DOHH2 (cell line): ENCODE results near the gene OLIG3.

Experiments used
- H3F3A ChIP-seq: fragments of 200-600 bp; sonication (generic), shearing (Covaris generic); 2 replicates; pipeline ENCODE4 v1.6.0; 2016; ENCODE audit warnings: antibody characterized with exemption, mild to moderate bottlenecking; ENCODE audit not compliant: control insufficient read depth, insufficient read depth
- H3K27ac ChIP-seq: fragments of 200-600 bp; sonication (generic); 2 replicates; pipeline ENCODE4 v1.5.1; 2014; ENCODE audit warnings: low read depth, mild to moderate bottlenecking, low read length, moderate library complexity
- H3K27me3 ChIP-seq: fragments of 200-600 bp; sonication (generic); 2 replicates; pipeline ENCODE4 v1.6.1; 2014; ENCODE audit warnings: mild to moderate bottlenecking, low read length, mixed read lengths; ENCODE audit not compliant: control insufficient read depth
- H3K36me3 ChIP-seq: fragments of 200-600 bp; sonication (generic); 2 replicates; pipeline ENCODE4 v1.6.1; 2014; ENCODE audit warnings: mild to moderate bottlenecking, low read length, moderate library complexity, mixed read lengths; ENCODE audit not compliant: control insufficient read depth
- H3K4me1 ChIP-seq: fragments of 200-600 bp; sonication (generic); 2 replicates; pipeline ENCODE4 v1.6.1; 2014; ENCODE audit warnings: mild to moderate bottlenecking, low read length, mixed read lengths; ENCODE audit not compliant: control insufficient read depth
- H3K4me2 ChIP-seq: fragments of 200-600 bp; sonication (generic); 2 replicates; pipeline ENCODE4 v1.6.0; 2014; ENCODE audit warnings: mild to moderate bottlenecking, low read length, moderate library complexity
- H3K4me3 ChIP-seq: fragments of 200-600 bp; sonication (generic); 2 replicates; pipeline ENCODE4 v1.5.1; 2014; ENCODE audit warnings: mild to moderate bottlenecking, low read length, mixed read lengths
- H3K79me2 ChIP-seq: fragments of 200-600 bp; sonication (generic); 2 replicates; pipeline ENCODE4 v1.6.1; 2014; ENCODE audit warnings: mild to moderate bottlenecking, low read length, mixed read lengths; ENCODE audit not compliant: control insufficient read depth
- H3K9me2 ChIP-seq: fragments of 200-600 bp; sonication (generic); replicated peaks from 2 replicates; pipeline ENCODE4 v1.6.1; 2014; ENCODE audit warnings: mild to moderate bottlenecking, low read length, mixed read lengths; ENCODE audit not compliant: control insufficient read depth
- H3K9me3 ChIP-seq: fragments of 200-600 bp; sonication (generic); 2 replicates; pipeline ENCODE4 v1.6.1; 2014; ENCODE audit warnings: antibody characterized with exemption, low read length, mixed read lengths; ENCODE audit not compliant: control insufficient read depth, insufficient read depth
- H4K20me1 ChIP-seq: fragments of 200-600 bp; sonication (generic); 2 replicates; pipeline ENCODE4 v1.6.0; 2014; ENCODE audit warnings: low read depth, mild to moderate bottlenecking, antibody characterized with exemption, low read length, moderate library complexity; ENCODE audit not compliant: control insufficient read depth, insufficient read depth
- CTCF ChIP-seq: fragments of 200-600 bp; sonication (generic); IDR thresholded peaks from one replicate; pipeline ENCODE4 v1.5.1; 2014; ENCODE audit warnings: antibody characterized with exemption, mild to moderate bottlenecking, low read depth, low read length; ENCODE audit not compliant: poor library complexity, severe bottlenecking
- EZH2phosphoT487 ChIP-seq: fragments of 200-600 bp; sonication (generic); IDR thresholded peaks from 2 replicates; pipeline ENCODE4 v1.6.1; 2017; ENCODE audit warnings: borderline replicate concordance, mild to moderate bottlenecking, antibody characterized with exemption, low read length, moderate library complexity, mixed read lengths

OLIG3 gene

DNA sequence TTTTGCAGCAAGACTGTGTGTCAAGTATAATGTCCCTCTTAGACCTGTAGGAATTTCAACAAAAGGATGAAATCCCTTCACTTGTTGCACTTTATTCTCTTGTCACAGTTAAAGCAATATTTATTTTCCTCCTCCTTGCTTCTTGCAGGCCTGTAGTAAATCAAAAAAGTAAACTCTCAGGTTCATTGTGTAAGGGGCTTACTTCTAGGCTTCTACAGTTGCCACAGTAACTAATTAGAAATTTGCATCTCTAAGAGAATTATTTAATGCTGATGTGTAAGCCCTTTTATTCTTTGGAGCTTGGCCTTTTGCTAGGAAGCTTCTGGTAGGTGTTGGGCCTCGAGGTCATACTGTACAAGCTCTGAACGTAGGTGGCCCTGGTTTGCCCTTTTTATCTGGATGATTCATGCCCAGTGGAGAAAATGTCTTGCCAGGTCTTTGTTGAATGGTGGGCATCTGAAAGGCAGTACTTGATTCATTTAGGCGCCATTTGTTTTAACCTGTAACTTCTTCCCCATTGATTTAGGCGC lies 47.4 kb upstream of the OLIG3 start:
- H3F3A ChIP-seq = no peaks in the 10 kb centered on the region
- no peak overlapping the region for H3K4me2 ChIP-seq
- no peaks in the 10 kb centered on the region for H3K36me3 ChIP-seq
- H3K9me3 ChIP-seq = no peaks in the 10 kb centered on the region
- no peaks in the 10 kb centered on the region for H3K79me2 ChIP-seq
- H3K4me3 ChIP-seq = no peak overlapping the region
- TF ChIP-seq CTCF (no peak), EZH2phosphoT487 (no peak)
- no peak overlapping the region for H3K27ac ChIP-seq
- no peaks in the 10 kb centered on the region for H3K9me2 ChIP-seq
- H3K4me1 ChIP-seq = no peaks in the 10 kb centered on the region
- H4K20me1 ChIP-seq = no peaks in the 10 kb centered on the region
- no peaks in the 10 kb centered on the region for H3K27me3 ChIP-seq

- H3K9me3 ChIP-seq = no peaks in the 10 kb centered on the region
- no peak overlapping the region for H3K4me3 ChIP-seq
- H3K9me2 ChIP-seq = no peaks in the 10 kb centered on the region
- H3K36me3 ChIP-seq = no peaks in the 10 kb centered on the region
- no peaks in the 10 kb centered on the region for H4K20me1 ChIP-seq
- no peak overlapping the region for H3K4me2 ChIP-seq
- H3F3A ChIP-seq = no peaks in the 10 kb centered on the region
- no peaks in the 10 kb centered on the region for H3K4me1 ChIP-seq
- no peaks in the 10 kb centered on the region for H3K79me2 ChIP-seq
- H3K27me3 ChIP-seq = no peaks in the 10 kb centered on the region
- H3K27ac ChIP-seq = no peak overlapping the region
- TF ChIP-seq EZH2phosphoT487 = no peak
- TF ChIP-seq CTCF = no peak
Observed at GRCh38 chr6:137536104-137536773, 42.0 kb upstream of the OLIG3 start.

- no peaks in the 10 kb centered on the region for H3K36me3 ChIP-seq
- 0 out of 2 replicates have a peak, but pooled peaks cover 1% of the 10 kb centered on the region for H3K9me3 ChIP-seq
- H3K9me2 ChIP-seq = no peaks in the 10 kb centered on the region
- H3K4me3 ChIP-seq = no peak overlapping the region
- no peaks in the 10 kb centered on the region for H3K27me3 ChIP-seq
- no peaks in the 10 kb centered on the region for H4K20me1 ChIP-seq
- H3K4me2 ChIP-seq = no peak overlapping the region
- H3F3A ChIP-seq = no peaks in the 10 kb centered on the region
- no peak overlapping the region for H3K27ac ChIP-seq
- no peaks in the 10 kb centered on the region for H3K79me2 ChIP-seq
- TF ChIP-seq CTCF (no peak), EZH2phosphoT487 (no peak)
- H3K4me1 ChIP-seq = no peaks in the 10 kb centered on the region
Observed at GRCh38 chr6:137531376-137532092, 37.3 kb upstream of the OLIG3 start.
